Measurements from ENCODE around the gene IQCK. TPM values are rescaled to one million over a fixed set of nuclear protein-coding genes. Genes with fewer than 3 reads are reported as not detected.

The IQCK gene
- total RNA-seq, 2 donors from 2014 or later: 17.5 to 18.1 TPM

DNA sequence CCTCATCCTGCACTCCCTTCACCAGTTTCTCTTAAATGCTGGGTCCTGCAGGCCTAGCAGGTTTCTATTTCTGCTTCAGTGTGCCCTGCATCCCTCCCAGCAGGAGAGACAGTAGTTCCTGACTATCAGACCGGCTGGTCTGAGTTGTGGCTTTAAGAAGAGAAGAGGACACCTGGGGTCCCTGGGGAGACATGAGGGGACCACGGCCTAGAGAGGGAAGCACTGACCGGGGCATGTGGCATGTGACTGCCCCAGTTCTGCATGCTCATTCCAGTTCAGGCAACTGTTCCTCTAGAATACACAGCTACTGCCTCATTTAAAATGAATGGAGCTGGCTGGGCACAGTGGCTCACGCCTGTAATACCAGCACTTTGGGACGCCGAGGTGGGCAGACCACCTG is 105.3 kb downstream of the IQCK start:
- H3K36me3 ChIP-seq: no peaks in the 10 kb centered on the region
- H3K27ac ChIP-seq: no peak overlapping the region
- TF ChIP-seq, protein P1, sequence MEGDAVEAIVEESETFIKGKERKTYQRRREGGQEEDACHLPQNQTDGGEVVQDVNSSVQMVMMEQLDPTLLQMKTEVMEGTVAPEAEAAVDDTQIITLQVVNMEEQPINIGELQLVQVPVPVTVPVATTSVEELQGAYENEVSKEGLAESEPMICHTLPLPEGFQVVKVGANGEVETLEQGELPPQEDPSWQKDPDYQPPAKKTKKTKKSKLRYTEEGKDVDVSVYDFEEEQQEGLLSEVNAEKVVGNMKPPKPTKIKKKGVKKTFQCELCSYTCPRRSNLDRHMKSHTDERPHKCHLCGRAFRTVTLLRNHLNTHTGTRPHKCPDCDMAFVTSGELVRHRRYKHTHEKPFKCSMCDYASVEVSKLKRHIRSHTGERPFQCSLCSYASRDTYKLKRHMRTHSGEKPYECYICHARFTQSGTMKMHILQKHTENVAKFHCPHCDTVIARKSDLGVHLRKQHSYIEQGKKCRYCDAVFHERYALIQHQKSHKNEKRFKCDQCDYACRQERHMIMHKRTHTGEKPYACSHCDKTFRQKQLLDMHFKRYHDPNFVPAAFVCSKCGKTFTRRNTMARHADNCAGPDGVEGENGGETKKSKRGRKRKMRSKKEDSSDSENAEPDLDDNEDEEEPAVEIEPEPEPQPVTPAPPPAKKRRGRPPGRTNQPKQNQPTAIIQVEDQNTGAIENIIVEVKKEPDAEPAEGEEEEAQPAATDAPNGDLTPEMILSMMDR (IDR thresholded peaks at IDR 0.05): no peak
- H3K27me3 ChIP-seq (replicated peaks; ENCODE audit: insufficient read depth): no peaks in the 10 kb centered on the region
- no peak for DNase-seq (ENCODE audit: low spot score)
- H3K4me3 ChIP-seq: no peak overlapping the region
- no peaks in the 10 kb centered on the region for H3K4me1 ChIP-seq (ENCODE audit: control insufficient read depth in 1 of 2, low read depth in 2 of 2)
- H3K9me3 ChIP-seq: no peaks in the 10 kb centered on the region
- no peak for ATAC-seq (ENCODE audit: insufficient number of reproducible peaks, low FRiP score, low read depth)

DNA sequence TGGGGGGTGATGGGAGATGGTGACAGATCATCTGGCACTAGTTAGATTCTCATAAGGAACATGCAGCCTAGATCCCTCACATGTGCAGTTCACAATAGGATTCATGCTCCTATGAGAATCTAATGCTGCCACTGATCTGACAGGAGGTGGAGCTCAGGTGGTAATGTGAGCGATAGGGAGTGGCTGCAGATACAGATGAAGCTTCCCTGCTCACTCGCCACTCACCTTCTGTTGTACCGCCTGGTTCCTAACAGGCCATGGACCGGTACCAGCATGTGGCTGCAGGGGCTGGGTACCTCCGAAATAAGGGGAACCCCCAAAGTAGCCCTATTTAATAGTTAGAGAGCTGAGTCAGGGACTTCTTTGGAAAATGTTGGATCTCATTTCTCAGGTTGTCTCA is 106.1 kb downstream of the IQCK start:
- TF ChIP-seq, protein P1 (IDR thresholded peaks at IDR 0.05): no peak
- H3K4me1 ChIP-seq (ENCODE audit: control insufficient read depth in 1 of 2, low read depth in 2 of 2): no peaks in the 10 kb centered on the region
- no peak overlapping the region for H3K27ac ChIP-seq
- DNase-seq (ENCODE audit: low spot score): no peak
- no peaks in the 10 kb centered on the region for H3K9me3 ChIP-seq
- no peak overlapping the region for H3K4me3 ChIP-seq
- ATAC-seq (ENCODE audit: insufficient number of reproducible peaks, low FRiP score, low read depth): no peak
- no peaks in the 10 kb centered on the region for H3K36me3 ChIP-seq
- H3K27me3 ChIP-seq (replicated peaks; ENCODE audit: insufficient read depth): no peaks in the 10 kb centered on the region

DNA sequence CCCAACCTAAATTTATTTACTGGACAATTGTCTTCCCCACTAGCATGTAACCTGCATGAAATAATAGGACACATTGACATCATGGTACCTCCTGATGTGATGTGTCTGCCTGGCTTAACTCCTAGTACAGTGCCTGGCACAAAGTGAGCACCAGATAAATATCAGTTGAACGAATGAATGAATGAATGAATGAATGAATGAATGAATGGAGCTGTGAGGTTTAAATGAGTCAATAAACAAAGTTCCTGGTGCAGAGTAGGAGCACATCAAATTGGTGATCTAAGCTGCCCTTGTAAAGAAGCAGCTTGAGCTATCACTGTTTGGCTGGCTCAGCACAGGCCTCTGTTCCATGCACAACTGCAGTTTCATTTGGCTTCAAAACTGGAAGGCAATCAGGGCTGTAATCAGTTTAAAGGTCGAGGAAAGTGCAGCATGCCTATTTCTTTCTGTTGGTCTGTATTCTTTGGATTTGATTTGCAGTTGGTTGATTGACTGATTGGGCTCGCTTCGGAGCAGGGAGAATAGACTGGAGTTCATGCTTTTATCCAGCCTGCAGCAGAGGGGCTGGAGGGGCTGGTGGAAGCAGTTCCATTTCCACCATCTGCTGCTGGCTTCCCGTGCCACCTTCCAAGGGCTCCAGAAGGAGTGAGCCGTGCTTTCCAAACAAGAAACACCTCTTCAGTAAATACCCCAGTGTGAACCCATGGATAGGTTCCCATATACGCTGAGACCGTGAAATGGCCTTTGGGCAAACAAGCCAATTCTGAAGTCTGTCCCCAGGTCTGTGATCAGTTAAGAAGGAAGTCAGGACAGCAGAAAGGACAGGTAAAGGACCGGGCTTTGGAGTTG is 112.0 kb downstream of the IQCK start:
- H3K36me3 ChIP-seq: no peaks in the 10 kb centered on the region
- no peak overlapping the region for H3K4me3 ChIP-seq
- no peak for DNase-seq (ENCODE audit: low spot score)
- TF ChIP-seq, protein P1 (IDR thresholded peaks at IDR 0.05): no peak
- no peak for ATAC-seq (ENCODE audit: insufficient number of reproducible peaks, low FRiP score, low read depth)
- no peak overlapping the region for H3K27ac ChIP-seq
- H3K9me3 ChIP-seq: no peaks in the 10 kb centered on the region
- H3K4me1 ChIP-seq (ENCODE audit: control insufficient read depth in 1 of 2, low read depth in 2 of 2): no peaks in the 10 kb centered on the region
- no peaks in the 10 kb centered on the region for H3K27me3 ChIP-seq (replicated peaks; ENCODE audit: insufficient read depth)

- Histone ChIP-seq H3K36me3 (no peaks in the 10 kb centered on the region), H3K27me3 (replicated peaks; ENCODE audit: insufficient read depth) (no peaks in the 10 kb centered on the region), H3K9me3 (no peaks in the 10 kb centered on the region), H3K4me1 (ENCODE audit: control insufficient read depth in 1 of 2, low read depth in 2 of 2) (peaks cover 0 to 2% of the 10 kb centered on the region in 2 donors), H3K27ac (no peak overlapping the region), H3K4me3 (no peak overlapping the region)
- TF ChIP-seq, protein P1 (IDR thresholded peaks at IDR 0.05): no peak
- DNase-seq (ENCODE audit: low spot score): no peak
- no peak for ATAC-seq (ENCODE audit: insufficient number of reproducible peaks, low FRiP score, low read depth)
These were observed 113.0 kb downstream of the IQCK start for GRCh38 chr16:19830902-19831560.

- H3K36me3 ChIP-seq: no peaks in the 10 kb centered on the region
- H3K4me3 ChIP-seq: no peak overlapping the region
- peaks cover 0 to 4% of the 10 kb centered on the region in 2 donors for H3K4me1 ChIP-seq (ENCODE audit: control insufficient read depth in 1 of 2, low read depth in 2 of 2)
- no peaks in the 10 kb centered on the region for H3K9me3 ChIP-seq
- TF ChIP-seq, protein P1 (IDR thresholded peaks at IDR 0.05): no peak
- no peak overlapping the region for H3K27ac ChIP-seq
- ATAC-seq (ENCODE audit: insufficient number of reproducible peaks, low FRiP score, low read depth) (no peak), DNase-seq (ENCODE audit: low spot score) (no peak)
- H3K27me3 ChIP-seq (replicated peaks; ENCODE audit: insufficient read depth): no peaks in the 10 kb centered on the region
These were observed 113.6 kb downstream of the IQCK start for GRCh38 chr16:19831678-19832077.
